GM19328 (cell line): ENCODE measurements around the gene C3orf22.

Experiments used
- ATAC-seq: cut with Tn5 transposase; IDR thresholded peaks from one replicate; pipeline ENCODE4 v1.9.1; 2021; ENCODE audit warnings: mild to moderate bottlenecking, moderate library complexity; ENCODE audit not compliant: unreplicated experiment

The C3orf22 gene

GRCh38 chr3:126528800-126529541 is 29.8 kb downstream of the C3orf22 start:
- ATAC-seq, result no peak

- no peak for ATAC-seq
Observed at GRCh38 chr3:126528419-126528799, 30.3 kb downstream of the C3orf22 start.

GRCh38 chr3:126527455-126528211 is 31.1 kb downstream of the C3orf22 start:
- ATAC-seq, result no peak

GRCh38 chr3:126527006-126527405 is 31.7 kb downstream of the C3orf22 start:
- ATAC-seq, result no peak

- ATAC-seq, result no peak
Observed at GRCh38 chr3:126526668-126527005, 32.1 kb downstream of the C3orf22 start.

GRCh38 chr3:126525853-126526667 is 32.7 kb downstream of the C3orf22 start:
- ATAC-seq, result no peak

DNA sequence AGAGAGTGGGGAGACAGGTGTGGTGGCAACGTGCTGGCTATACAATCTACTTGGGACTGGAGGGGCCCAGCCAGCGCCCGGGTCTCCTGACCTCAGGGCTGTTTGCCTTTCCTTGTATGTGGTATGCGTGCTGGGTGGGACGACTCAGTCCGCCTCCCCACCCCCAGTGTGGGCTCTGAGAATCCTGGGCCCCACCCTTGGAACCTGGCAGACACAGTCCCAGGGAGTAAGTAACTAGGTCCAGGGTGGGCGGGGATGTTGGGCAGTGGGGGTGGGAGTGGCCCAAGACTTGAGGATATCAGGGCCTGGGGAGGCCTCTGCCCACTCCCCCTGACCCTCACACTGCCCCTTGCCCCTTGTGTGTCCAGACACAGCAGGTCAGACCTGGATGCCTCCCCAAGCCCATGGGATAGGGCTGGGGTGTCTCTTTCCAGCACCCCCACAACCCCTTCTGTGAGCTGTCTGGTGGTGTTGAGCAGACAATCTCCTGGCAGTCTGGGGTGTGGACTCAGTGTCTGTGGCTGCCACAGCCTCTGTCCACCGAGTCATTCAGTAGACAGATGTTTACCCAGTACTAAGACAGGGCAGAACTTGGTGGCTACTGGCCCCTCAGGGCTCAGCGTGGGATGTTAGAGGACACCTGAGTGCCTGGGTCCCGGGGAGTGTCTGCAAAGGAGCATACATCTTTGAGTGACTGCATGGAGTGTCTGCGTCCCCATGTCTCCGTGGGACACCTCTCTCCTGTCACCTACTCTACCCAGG is 33.5 kb downstream of the C3orf22 start:
- no peak for ATAC-seq

GRCh38 chr3:126524429-126524988 is 34.2 kb downstream of the C3orf22 start:
- no peak for ATAC-seq

- ATAC-seq, result no peak
Observed at GRCh38 chr3:126523745-126524428, 34.8 kb downstream of the C3orf22 start, which contains the start of gene CHST13. TSS of gene CHST13 (plus strand) at chr3:126524155. CDS start at chr3:126524333, 178 bp downstream.

DNA sequence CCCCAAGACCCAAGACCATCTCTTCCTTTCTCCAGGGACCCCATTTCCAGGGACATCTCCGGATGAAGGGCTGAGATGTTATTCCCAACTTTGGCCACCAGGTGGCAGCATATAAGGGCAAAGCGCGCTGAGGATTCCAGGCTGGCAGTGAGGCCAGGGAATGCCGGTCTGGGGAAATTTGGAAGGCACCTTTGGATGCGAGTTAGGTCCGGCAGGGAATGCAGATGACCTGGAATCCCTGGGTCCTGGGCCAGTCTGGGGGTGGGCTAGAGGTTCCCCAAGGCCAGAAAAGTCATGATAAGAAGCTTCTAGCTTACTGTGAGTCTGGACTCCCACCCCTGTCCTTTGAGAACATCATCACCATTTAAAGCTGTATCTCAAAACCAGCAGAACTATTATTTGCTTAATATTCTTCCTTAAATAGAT is 36.4 kb downstream of the C3orf22 start:
- no peak for ATAC-seq

DNA sequence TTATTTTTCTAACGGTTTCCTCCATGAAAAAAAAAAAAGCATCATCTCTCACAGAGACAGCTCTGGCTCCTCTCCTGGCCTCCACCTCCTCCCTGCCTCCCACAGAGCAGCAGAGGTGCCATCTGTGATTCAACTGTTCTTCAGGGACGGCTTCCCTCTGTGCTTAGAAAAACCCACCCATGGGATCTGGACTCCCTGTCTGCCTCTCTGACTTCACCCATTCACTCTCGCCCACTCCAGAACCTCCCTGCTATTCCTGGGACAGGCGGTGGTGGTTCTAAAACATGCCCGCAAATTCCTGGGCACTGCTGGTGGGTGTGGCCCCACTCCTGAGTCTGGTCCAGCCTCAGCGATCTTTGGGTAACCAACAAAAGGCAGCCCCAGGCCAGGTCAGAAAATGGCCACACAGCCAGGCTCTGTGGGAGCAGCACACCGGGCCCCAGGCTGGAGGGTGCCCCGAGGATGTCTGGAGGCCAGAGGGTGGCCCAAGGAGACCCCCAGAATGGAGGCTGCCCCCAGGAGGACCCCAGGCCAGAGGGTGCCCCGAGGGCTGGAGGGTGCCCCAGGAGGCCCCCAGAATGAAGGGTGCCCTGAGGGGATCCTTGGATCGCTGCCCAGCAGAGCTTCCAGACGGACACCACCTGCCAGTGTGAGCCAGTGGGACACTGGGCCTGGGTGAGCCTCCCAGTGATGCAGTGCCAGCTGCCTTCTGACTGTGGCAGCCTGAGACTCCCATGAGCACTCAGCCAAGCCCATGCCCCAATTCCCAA is 37.4 kb downstream of the C3orf22 start:
- ATAC-seq, result no peak

GRCh38 chr3:126519506-126520455 is 39.0 kb downstream of the C3orf22 start:
- ATAC-seq, result no peak

DNA sequence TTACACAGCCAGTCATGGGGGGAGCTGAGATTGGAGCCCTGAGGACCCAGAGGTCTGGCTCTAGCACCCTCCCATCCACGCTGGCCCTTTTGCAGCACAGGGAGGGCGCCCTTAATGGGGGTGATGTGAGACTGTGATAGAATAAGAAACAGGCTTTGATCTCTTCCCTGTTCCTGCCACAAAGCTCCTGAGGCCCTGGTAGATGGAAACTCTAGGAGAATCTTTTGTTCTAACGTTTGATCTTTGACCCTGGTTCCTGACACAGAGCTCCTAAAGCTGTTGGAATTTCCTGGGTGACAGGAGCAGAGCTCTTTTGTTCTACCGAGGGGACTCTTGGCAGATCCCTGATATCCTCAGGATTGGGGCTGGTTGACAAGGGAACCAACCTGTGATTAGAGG is 40.0 kb downstream of the C3orf22 start:
- no peak for ATAC-seq

- no peak for ATAC-seq
Observed at GRCh38 chr3:126517986-126518778, 40.5 kb downstream of the C3orf22 start.

GRCh38 chr3:126517291-126517951 is 41.3 kb downstream of the C3orf22 start, which contains the start of gene UROC1:
TSS of gene UROC1 (minus strand) at chr3:126517773. CDS start at chr3:126517719, 54 bp downstream.
- ATAC-seq, result no peak

DNA sequence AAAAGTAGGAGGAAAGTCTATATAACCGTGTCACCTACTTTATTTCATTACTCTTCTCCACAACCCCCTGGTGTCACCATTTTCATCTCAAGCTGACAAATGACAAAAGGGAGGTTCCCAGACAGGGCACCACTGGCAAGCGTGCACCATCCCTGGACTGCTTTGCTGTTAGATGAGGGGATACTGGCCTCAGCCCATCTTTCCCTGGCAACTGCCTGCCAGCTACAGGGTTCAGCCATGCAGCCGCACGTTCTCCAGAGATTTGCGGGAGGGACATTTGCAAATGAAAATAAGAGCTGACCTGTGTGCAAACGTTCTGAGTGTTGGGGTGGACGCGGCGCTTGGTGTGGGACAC is 41.8 kb downstream of the C3orf22 start:
- no peak for ATAC-seq
